HG03039 (cell line): ENCODE results near the gene FOXA2.
"Not testable (repeated sequence)": the region's sequence is repeated elsewhere in the genome, so short reads cannot be mapped to it uniquely, and the experiment has no call there.

ENCODE experiments used
- ATAC-seq: cut with Tn5 transposase; IDR thresholded peaks from one replicate; pipeline ENCODE4 v1.9.1; 2021; ENCODE audit warnings: mild to moderate bottlenecking, moderate library complexity; ENCODE audit not compliant: unreplicated experiment

The FOXA2 gene

GRCh38 chr20:22569353-22569752, 15.0 kb downstream of the FOXA2 start:
- ATAC-seq: no peak

GRCh38 chr20:22568872-22569344, 15.5 kb downstream of the FOXA2 start:
- no peak for ATAC-seq

- ATAC-seq: no peak
Measured at GRCh38 chr20:22567944-22568871, 16.2 kb downstream of the FOXA2 start.

GRCh38 chr20:22566876-22567658, 17.3 kb downstream of the FOXA2 start:
- no peak for ATAC-seq

GRCh38 chr20:22563062-22563965, 21.1 kb downstream of the FOXA2 start:
- no peak for ATAC-seq

GRCh38 chr20:22562620-22563019, 21.8 kb downstream of the FOXA2 start:
- ATAC-seq: no peak

- no peak for ATAC-seq
Measured at GRCh38 chr20:22561965-22562577, 22.3 kb downstream of the FOXA2 start.

GRCh38 chr20:22560817-22561216, 23.6 kb downstream of the FOXA2 start:
- no peak for ATAC-seq

GRCh38 chr20:22559711-22560318, 24.6 kb downstream of the FOXA2 start:
- ATAC-seq: no peak

- ATAC-seq: no peak
Measured at GRCh38 chr20:22557403-22558276, 26.7 kb downstream of the FOXA2 start.

- ATAC-seq: no peak
Measured at GRCh38 chr20:22556565-22557056, 27.8 kb downstream of the FOXA2 start.

GRCh38 chr20:22555791-22556564, 28.4 kb downstream of the FOXA2 start:
- ATAC-seq: no peak

GRCh38 chr20:22554391-22554790, 30.0 kb downstream of the FOXA2 start:
- no peak for ATAC-seq

GRCh38 chr20:22550514-22550913, 33.9 kb downstream of the FOXA2 start:
- not testable (repeated sequence) for ATAC-seq

GRCh38 chr20:22548040-22548439, 36.3 kb downstream of the FOXA2 start:
- no peak for ATAC-seq

GRCh38 chr20:22546344-22546743, 38.0 kb downstream of the FOXA2 start:
- ATAC-seq: no peak

GRCh38 chr20:22545045-22545444, 39.3 kb downstream of the FOXA2 start:
- ATAC-seq: no peak

- no peak for ATAC-seq
Measured at GRCh38 chr20:22544462-22544861, 39.9 kb downstream of the FOXA2 start.
